ENCODE results near the gene ABLIM2.

The ABLIM2 gene

DNA sequence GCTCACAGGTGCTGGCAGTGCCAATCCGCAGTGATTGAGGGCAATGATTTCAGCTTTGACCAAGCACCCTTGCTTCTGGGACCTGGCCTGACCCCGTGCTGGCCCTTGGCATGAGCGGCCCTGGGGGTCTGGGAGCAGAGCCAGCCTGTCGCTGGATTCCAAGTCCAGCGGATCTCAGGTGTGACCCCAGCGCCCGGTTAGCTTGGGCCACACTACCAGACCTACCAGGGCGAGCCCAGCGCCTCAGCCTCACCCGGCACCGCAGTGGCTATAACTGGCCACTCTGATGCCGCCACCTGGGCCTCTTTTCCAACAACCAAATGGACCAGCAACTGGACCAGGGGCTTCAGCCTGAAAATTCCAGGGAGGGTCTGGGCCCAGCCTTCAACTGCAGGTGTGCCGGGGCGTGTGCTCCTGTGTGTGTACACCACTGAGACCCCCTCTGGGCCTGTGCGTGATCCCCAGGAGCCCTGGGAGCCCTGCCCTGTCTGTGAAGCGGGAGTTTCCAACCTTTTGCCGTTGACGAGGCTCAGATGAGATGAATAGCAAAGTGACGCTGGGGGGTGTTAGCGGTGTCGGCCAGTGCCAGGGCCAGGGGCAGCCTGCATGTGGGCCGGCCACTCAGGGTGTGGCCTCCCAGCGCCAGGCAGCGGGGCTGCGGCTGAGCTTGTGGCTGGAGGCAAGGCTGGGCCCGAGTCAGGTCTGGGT, 41.1 kb upstream of the ABLIM2 start:
- Histone ChIP-seq H3K4me3 (replicated peaks; ENCODE audit: insufficient read depth, low read length) (peak overlapping the region; percentile 38), H3K27me3 (ENCODE audit: insufficient read depth, poor library complexity, severe bottlenecking) (no peaks in the 10 kb centered on the region), H3K27ac (replicated peaks) (peak overlapping the region; percentile 74)
- TF ChIP-seq CTCF (IDR thresholded peaks at IDR 0.05; ENCODE audit: insufficient read depth, low read length), result no peak
- TF ChIP-seq REST (IDR thresholded peaks at IDR 0.05; ENCODE audit: insufficient replicate concordance, low read depth), result no peak
- no peak for TF ChIP-seq SPI1 (IDR thresholded peaks at IDR 0.05; ENCODE audit: borderline replicate concordance, low read depth)
- TF ChIP-seq POLR2AphosphoS5 (IDR thresholded peaks at IDR 0.05; ENCODE audit: low read depth), result no peak
- no peak for TF ChIP-seq GABPA (IDR thresholded peaks at IDR 0.05; ENCODE audit: low read depth)
- DNase-seq (ENCODE audit: low read depth in 1 of 2, low spot score in 1 of 2), result no peak

DNA sequence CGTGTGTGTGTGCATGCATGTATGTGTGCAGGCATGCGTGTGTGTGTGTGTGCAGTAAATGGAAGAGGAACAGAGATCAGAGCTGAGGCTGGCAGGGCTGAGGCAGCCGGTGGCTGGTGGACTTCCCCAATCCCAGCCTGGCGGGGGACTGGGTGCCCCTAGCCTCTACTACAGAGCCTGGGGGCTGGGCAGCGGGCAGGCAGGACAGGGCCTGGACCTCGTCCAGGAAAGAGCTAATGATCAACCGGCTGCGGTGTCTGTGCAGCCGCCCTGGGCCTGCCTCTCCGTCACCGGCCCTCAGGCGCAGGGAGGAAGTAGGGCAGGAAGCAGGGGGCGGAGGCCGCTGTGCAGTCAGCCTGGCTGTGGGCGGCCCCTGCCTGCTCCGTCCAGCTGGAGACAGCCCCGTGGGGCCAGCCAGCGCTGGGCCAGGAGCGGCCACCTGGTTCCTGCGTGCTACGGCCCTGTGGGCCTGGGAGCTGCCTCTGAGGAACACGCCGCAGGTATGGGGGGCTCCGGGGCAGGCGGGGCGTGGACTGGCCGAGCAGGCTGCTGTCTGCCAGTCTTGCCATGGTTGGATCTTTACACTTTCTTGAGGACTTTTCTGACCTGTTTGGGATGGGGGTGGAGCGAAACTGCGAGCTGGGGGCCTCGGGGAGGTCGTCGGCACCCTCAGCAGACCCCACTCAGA, 40.4 kb upstream of the ABLIM2 start, which contains the start of gene SH3TC1:
Gene SH3TC1 (plus strand): TSS at position 385 of the 688 bp plus-strand sequence. CDS start 5,905 bp downstream, outside the sequence.
- peak within 1 kb of the TSS; percentile 38 for H3K4me3 ChIP-seq (replicated peaks; ENCODE audit: insufficient read depth, low read length)
- peak; percentile 91 for TF ChIP-seq SPI1 (IDR thresholded peaks at IDR 0.05; ENCODE audit: borderline replicate concordance, low read depth)
- TF ChIP-seq REST (IDR thresholded peaks at IDR 0.05; ENCODE audit: insufficient replicate concordance, low read depth), result no peak
- TF ChIP-seq CTCF (IDR thresholded peaks at IDR 0.05; ENCODE audit: insufficient read depth, low read length), result no peak
- peak; percentile 68 for TF ChIP-seq POLR2AphosphoS5 (IDR thresholded peaks at IDR 0.05; ENCODE audit: low read depth)
- TF ChIP-seq GABPA (IDR thresholded peaks at IDR 0.05; ENCODE audit: low read depth), result no peak
- DNase-seq (ENCODE audit: low read depth in 1 of 2, low spot score in 1 of 2), result peak; percentile 84 to 93
- no peaks in the 10 kb centered on the region for H3K27me3 ChIP-seq (ENCODE audit: insufficient read depth, poor library complexity, severe bottlenecking)
- peak within 1 kb of the TSS; percentile 74 for H3K27ac ChIP-seq (replicated peaks)

GRCh38 chr4:8198206-8198905, 39.7 kb upstream of the ABLIM2 start:
- TF ChIP-seq CTCF (IDR thresholded peaks at IDR 0.05; ENCODE audit: insufficient read depth, low read length) (no peak), SPI1 (IDR thresholded peaks at IDR 0.05; ENCODE audit: borderline replicate concordance, low read depth) (no peak), POLR2AphosphoS5 (IDR thresholded peaks at IDR 0.05; ENCODE audit: low read depth) (no peak), GABPA (IDR thresholded peaks at IDR 0.05; ENCODE audit: low read depth) (no peak), REST (IDR thresholded peaks at IDR 0.05; ENCODE audit: insufficient replicate concordance, low read depth) (no peak)
- no peaks in the 10 kb centered on the region for H3K27me3 ChIP-seq (ENCODE audit: insufficient read depth, poor library complexity, severe bottlenecking)
- peak overlapping the region; percentile 74 for H3K27ac ChIP-seq (replicated peaks)
- no peak overlapping the region for H3K4me3 ChIP-seq (replicated peaks; ENCODE audit: insufficient read depth, low read length)
- DNase-seq (ENCODE audit: low read depth in 1 of 2, low spot score in 1 of 2), result no peak
